Cardiac fibroblast (primary cell): ENCODE measurements around the gene LSM12.
"Not testable (repeated sequence)": the region's sequence is repeated elsewhere in the genome, so short reads cannot be mapped to it uniquely, and the experiment has no call there.

Experiments
- DNase-seq, 2 donors: peaks; one replicate each; pipeline versions ENCODE4 v3.0.0 to v3.0.0-alpha.2; 2010; ENCODE audit warnings: low read depth in 2 of 2
- H3K4me3 ChIP-seq, 2 donors: replicated peaks in 1 of 2; 1 replicate in 1 of 2; 2 replicates in 1 of 2; pipeline ENCODE4 v1.5.1; 2011; ENCODE audit warnings: low read depth in 2 of 2, low read length in 2 of 2, mild to moderate bottlenecking in 2 of 2, moderate library complexity in 1 of 2
- CTCF ChIP-seq: IDR thresholded peaks from one replicate; pipeline ENCODE4 v1.5.1; 2011; ENCODE audit warnings: low read depth, mild to moderate bottlenecking, low read length, inconsistent platforms

Gene LSM12

GRCh38 chr17:44024853-44025252 lies 41.6 kb downstream of the LSM12 start:
- no peak overlapping the region for H3K4me3 ChIP-seq
- no peak for TF ChIP-seq CTCF
- no peak for DNase-seq

GRCh38 chr17:44024271-44024663 lies 42.2 kb downstream of the LSM12 start:
- no peak overlapping the region for H3K4me3 ChIP-seq
- no peak for TF ChIP-seq CTCF
- DNase-seq = no peak

- TF ChIP-seq CTCF = no peak
- DNase-seq = no peak
- no peak overlapping the region for H3K4me3 ChIP-seq
These were observed 42.8 kb downstream of the LSM12 start for GRCh38 chr17:44023545-44024270.

- no peak for DNase-seq
- TF ChIP-seq CTCF = no peak
- no peak overlapping the region for H3K4me3 ChIP-seq
These were observed 44.2 kb downstream of the LSM12 start for GRCh38 chr17:44022246-44022645.

- DNase-seq, H3K4me3 ChIP-seq: not testable (repeated sequence)
These were observed 45.2 kb downstream of the LSM12 start for GRCh38 chr17:44021227-44021626.

GRCh38 chr17:44014437-44015172 lies 51.9 kb downstream of the LSM12 start, which contains the start of gene TMEM101:
Gene TMEM101, minus strand, starts transcription at chr17:44014963. Its CDS starts 11 bp downstream, at chr17:44014952.
- peak within 1 kb of the TSS; percentile 95 to 98 for H3K4me3 ChIP-seq
- no peak for TF ChIP-seq CTCF
- peak; percentile 96 to 97 for DNase-seq

- TF ChIP-seq CTCF = no peak
- no peak for DNase-seq
- peak overlapping the region; percentile 95 to 98 for H3K4me3 ChIP-seq
These were observed 52.4 kb downstream of the LSM12 start for GRCh38 chr17:44014133-44014436.
